Caco-2 (cell line): Measurements from ENCODE around the gene COL11A2. TPM values are rescaled to one million over a fixed set of nuclear protein-coding genes. Genes with fewer than 3 reads are reported as not detected.

Experiments
- BruUV-seq: library from RNA; stranded (reverse); fragments of 400-500 nt; replicated peaks from 2 replicates; lab custom pipeline; 2021; lab: Mats Ljungman, UMichigan
- CTCF ChIA-PET: fragments of 300-600 bp; sonication (Branson Sonifier 250); formaldehyde crosslinking; loops from one replicate; lab custom pipeline; 2022; ENCODE audit warnings: antibody characterized with exemption; lab: Charles Lee
- POLR2A ChIA-PET: fragments of 300-600 bp; sonication (Branson Sonifier 250); formaldehyde crosslinking; loops from one replicate; lab custom pipeline; 2022; ENCODE audit warnings: antibody characterized with exemption; lab: Charles Lee
- DNase-seq, 2 experiments: peaks; one replicate each; pipeline versions ENCODE4 v3.0.0 to v3.0.0-alpha.2; 2020 to 2022
- H3K27me3 ChIP-seq: replicated peaks from 2 replicates; pipeline ENCODE4 v1.6.0; 2011; ENCODE audit warnings: low read length; ENCODE audit not compliant: control insufficient read depth, insufficient read depth
- H3K36me3 ChIP-seq: 2 replicates; pipeline ENCODE4 v1.5.1; 2011; ENCODE audit warnings: low read length; ENCODE audit not compliant: control insufficient read depth, insufficient read depth
- H3K4me1 ChIP-seq: fragments of 250-450 bp; sonication (Bioruptor Pico); 2 replicates; pipeline ENCODE4 v1.5.1; 2020; ENCODE audit warnings: mild to moderate bottlenecking
- H3K4me3 ChIP-seq: 2 replicates; pipeline ENCODE4 v1.5.1; 2011; ENCODE audit warnings: low read depth, mild to moderate bottlenecking, control low read depth, low read length
- H3K9me3 ChIP-seq: fragments of 250-450 bp; sonication (Bioruptor Pico); 2 replicates; pipeline ENCODE4 v1.5.1; 2020; ENCODE audit warnings: mild to moderate bottlenecking, moderate library complexity
- H3K27ac Mint-ChIP-seq: one replicate; pipeline ENCODE4 v1.8.0; 2022; ENCODE audit warnings: mixed read lengths; ENCODE audit not compliant: unreplicated experiment
- H3K27me3 Mint-ChIP-seq: one replicate; pipeline ENCODE4 v1.8.0; 2022; ENCODE audit warnings: mixed read lengths; ENCODE audit not compliant: insufficient read depth, unreplicated experiment
- H3K36me3 Mint-ChIP-seq: one replicate; pipeline ENCODE4 v1.8.0; 2022; ENCODE audit warnings: mild to moderate bottlenecking, mixed read lengths; ENCODE audit not compliant: insufficient read depth, unreplicated experiment
- H3K4me1 Mint-ChIP-seq: one replicate; pipeline ENCODE4 v1.8.0; 2022; ENCODE audit warnings: low read depth, mixed read lengths; ENCODE audit not compliant: unreplicated experiment
- H3K4me3 Mint-ChIP-seq: one replicate; pipeline ENCODE4 v1.8.0; 2022; ENCODE audit warnings: mild to moderate bottlenecking, moderate library complexity, mixed read lengths; ENCODE audit not compliant: unreplicated experiment
- H3K9me3 Mint-ChIP-seq: one replicate; pipeline ENCODE4 v1.8.0; 2022; ENCODE audit warnings: mixed read lengths; ENCODE audit not compliant: unreplicated experiment
- CTCF ChIP-seq, 2 experiments: fragments of 200-600 bp in 1 of 2; IDR thresholded peaks; 1 replicate in 1 of 2; 2 replicates in 1 of 2; pipeline versions ENCODE4 v1.5.1 to v1.8.0; 2011 to 2022; ENCODE audit warnings: antibody characterized with exemption in 1 of 2, control low read depth in 1 of 2, inconsistent platforms in 1 of 2, low read depth in 1 of 2, low read length in 1 of 2, mild to moderate bottlenecking in 1 of 2, moderate library complexity in 1 of 2; ENCODE audit not compliant: insufficient read depth in 1 of 2, severe bottlenecking in 1 of 2, unreplicated experiment in 1 of 2
- intact Hi-C: fragments of 100-400 bp; cut with micrococcal nuclease; formaldehyde crosslinking; loops from one replicate; pipeline ENCODE4 v1.10.0; 2022; ENCODE audit not compliant: unreplicated experiment
- total RNA-seq: library from RNA; stranded (reverse); gene quantifications from 2 replicates; pipeline ENCODE4 v1.2.3, GENCODE V29; 2022

Gene COL11A2
- total RNA-seq, 1 experiment from 2014 or later: 1.3 TPM

GRCh38 chr6:33142501-33143070 is 49.7 kb downstream of the COL11A2 start:
- H3K36me3 ChIP-seq: no peaks in the 10 kb centered on the region
- ChIA-PET POLR2A (no interaction called here), CTCF (no interaction called here)
- Mint-ChIP-seq H3K4me3 (no peak overlapping the region), H3K36me3 (no peaks in the 10 kb centered on the region), H3K9me3 (no peaks in the 10 kb centered on the region), H3K27me3 (peaks cover 14% of the 10 kb centered on the region), H3K27ac (no peak overlapping the region), H3K4me1 (no peaks in the 10 kb centered on the region)
- peaks cover 1% of the 10 kb centered on the region; the same call in 1 of the 2 replicates for H3K27me3 ChIP-seq
- H3K4me3 ChIP-seq: no peak overlapping the region
- no peaks in the 10 kb centered on the region for H3K9me3 ChIP-seq
- intact Hi-C loops: no loop called here
- H3K4me1 ChIP-seq: no peaks in the 10 kb centered on the region
- no peak for DNase-seq
- no peak for TF ChIP-seq CTCF (IDR thresholded peaks at IDR 0.05; ENCODE audit: insufficient read depth in 1 of 2, low read depth in 1 of 2, low read length in 1 of 2, severe bottlenecking in 1 of 2, unreplicated experiment in 1 of 2)
- BruUV-seq: no TSS peak

GRCh38 chr6:33140556-33140955 is 51.7 kb downstream of the COL11A2 start:
- H3K36me3 ChIP-seq: no peaks in the 10 kb centered on the region
- POLR2A ChIA-PET: no interaction called here
- no TSS peak for BruUV-seq
- no peak for DNase-seq
- H3K4me3 Mint-ChIP-seq: no peak overlapping the region
- TF ChIP-seq CTCF (IDR thresholded peaks at IDR 0.05; ENCODE audit: insufficient read depth in 1 of 2, low read depth in 1 of 2, low read length in 1 of 2, severe bottlenecking in 1 of 2, unreplicated experiment in 1 of 2): no peak
- H3K4me3 ChIP-seq: no peak overlapping the region
- no peaks in the 10 kb centered on the region for H3K4me1 ChIP-seq
- CTCF ChIA-PET: no interaction called here
- H3K27ac Mint-ChIP-seq: no peak overlapping the region
- H3K9me3 ChIP-seq: no peaks in the 10 kb centered on the region
- intact Hi-C loops: no loop called here
- peaks cover 14% of the 10 kb centered on the region for H3K27me3 Mint-ChIP-seq
- H3K4me1 Mint-ChIP-seq: no peaks in the 10 kb centered on the region
- no peaks in the 10 kb centered on the region for H3K36me3 Mint-ChIP-seq
- H3K9me3 Mint-ChIP-seq: no peaks in the 10 kb centered on the region
- peaks cover 1% of the 10 kb centered on the region; the same call in 1 of the 2 replicates for H3K27me3 ChIP-seq

GRCh38 chr6:33139596-33140206 is 52.6 kb downstream of the COL11A2 start:
- Histone ChIP-seq H3K4me1 (no peaks in the 10 kb centered on the region), H3K36me3 (no peaks in the 10 kb centered on the region), H3K27me3 (peaks cover 1% of the 10 kb centered on the region; the same call in 1 of the 2 replicates), H3K9me3 (no peaks in the 10 kb centered on the region), H3K4me3 (no peak overlapping the region)
- no peaks in the 10 kb centered on the region for H3K9me3 Mint-ChIP-seq
- H3K36me3 Mint-ChIP-seq: no peaks in the 10 kb centered on the region
- H3K27me3 Mint-ChIP-seq: peaks cover 14% of the 10 kb centered on the region
- BruUV-seq: no TSS peak
- H3K4me1 Mint-ChIP-seq: no peaks in the 10 kb centered on the region
- ChIA-PET CTCF (no interaction called here), POLR2A (no interaction called here)
- no peak for TF ChIP-seq CTCF (IDR thresholded peaks at IDR 0.05; ENCODE audit: insufficient read depth in 1 of 2, low read depth in 1 of 2, low read length in 1 of 2, severe bottlenecking in 1 of 2, unreplicated experiment in 1 of 2)
- no peak overlapping the region for H3K4me3 Mint-ChIP-seq
- DNase-seq: no peak
- intact Hi-C loops: no loop called here
- H3K27ac Mint-ChIP-seq: no peak overlapping the region
